K562 (cell line): Measurements from ENCODE around the gene GPT2. TPM values are rescaled to one million over a fixed set of nuclear protein-coding genes. Genes with fewer than 3 reads are reported as not detected.

Experiments used
- ATAC-seq: fragments of 200-7000 bp; cut with Tn5 transposase; 3 replicates; pipeline ENCODE4 v1.9.1; 2020; ENCODE audit warnings: moderate library complexity
- BruUV-seq: library from RNA; stranded (reverse); fragments of 400-500 nt; replicated peaks from 2 replicates; lab custom pipeline; 2021; lab: Mats Ljungman, UMichigan
- CTCF ChIA-PET: fragments of 300-600 bp; formaldehyde crosslinking; extraction: SDS; loops from one replicate; lab custom pipeline; 2021; ENCODE audit warnings: low intra/inter-chr PET ratio; lab: Yijun Ruan, JAX
- POLR2A ChIA-PET: fragments of 300-600, 350-650 bp; sonication (Branson Sonifier 250); formaldehyde crosslinking; extraction: SDS; loops from one replicate; lab custom pipeline; 2021; ENCODE audit warnings: antibody characterized with exemption, inconsistent platforms; lab: Yijun Ruan, JAX
- DNase-seq, 4 experiments: peaks; one replicate each; pipeline versions ENCODE4 v3.0.0 to v3.0.0-alpha.2; 2011 to 2018; ENCODE audit warnings: low spot score in 3 of 4, mixed read lengths in 3 of 4; ENCODE audit errors: extremely low read depth in 1 of 4
- FAIRE-seq: peaks from 2 replicates; lab custom pipeline; 2011; peaks lifted over from hg19 to GRCh38; lab: Jason Lieb, UNC
- H2AFZ ChIP-seq: 2 replicates; pipeline ENCODE4 v1.6.0; 2011; ENCODE audit warnings: low read depth, low read length, control low read depth, inconsistent platforms
- H3K27ac ChIP-seq: fragments of 200-600 bp; 3 replicates; pipeline ENCODE4 v1.8.0; 2011; ENCODE audit warnings: low read depth, mild to moderate bottlenecking, control low read depth, inconsistent platforms, low read length, moderate library complexity, mixed read lengths; ENCODE audit errors: extremely low read depth
- H3K27me3 ChIP-seq, 2 experiments: fragments of 300-600 bp in 1 of 2; 2 replicates in 1 of 2; 3 replicates in 1 of 2; pipeline versions ENCODE4 v1.6.0 to v1.8.0; 2011; ENCODE audit warnings: inconsistent platforms in 2 of 2, low read length in 2 of 2, mild to moderate bottlenecking in 1 of 2, mixed read lengths in 1 of 2, moderate library complexity in 1 of 2; ENCODE audit not compliant: control insufficient read depth in 2 of 2, insufficient read depth in 2 of 2
- H3K36me3 ChIP-seq: fragments of 300-600 bp; 3 replicates; pipeline ENCODE4 v1.8.0; 2011; ENCODE audit warnings: mild to moderate bottlenecking, low read length, inconsistent platforms; ENCODE audit not compliant: control insufficient read depth, insufficient read depth
- H3K4me1 ChIP-seq, 2 experiments: fragments of 200-600 bp in 1 of 2; replicated peaks in 1 of 2; 2 replicates in 1 of 2; 3 replicates in 1 of 2; pipeline versions ENCODE4 v1.5.1 to v1.8.0; 2011; ENCODE audit warnings: inconsistent platforms in 2 of 2, low read length in 2 of 2, mild to moderate bottlenecking in 1 of 2, mixed read lengths in 1 of 2, moderate library complexity in 1 of 2; ENCODE audit not compliant: control insufficient read depth in 2 of 2, insufficient read depth in 2 of 2
- H3K4me2 ChIP-seq: 2 replicates; pipeline ENCODE4 v1.6.1; 2011; ENCODE audit warnings: low read length, control low read depth, inconsistent platforms, mixed read lengths; ENCODE audit not compliant: insufficient read depth
- H3K4me3 ChIP-seq: fragments of 200-600 bp; sonication (generic), shearing (Covaris generic); 2 replicates; pipeline ENCODE4 v1.5.1; 2016; ENCODE audit warnings: control low read depth, inconsistent platforms
- H3K79me2 ChIP-seq: fragments of 200-600 bp; 3 replicates; pipeline ENCODE4 v1.8.0; 2011; ENCODE audit warnings: low read length, inconsistent platforms; ENCODE audit not compliant: control insufficient read depth, insufficient read depth
- H3K9ac ChIP-seq, 2 experiments: 2 replicates each; pipeline versions ENCODE4 v1.6.0 to v1.6.1; 2011; ENCODE audit warnings: low read depth in 2 of 2, low read length in 2 of 2, control low read depth in 1 of 2, inconsistent platforms in 1 of 2, mild to moderate bottlenecking in 1 of 2, mixed read lengths in 1 of 2; ENCODE audit not compliant: insufficient read depth in 1 of 2
- H3K9me1 ChIP-seq: one replicate; pipeline ENCODE4 v1.6.0; 2011; ENCODE audit warnings: inconsistent platforms, mild to moderate bottlenecking, low read length, moderate library complexity; ENCODE audit not compliant: control insufficient read depth, insufficient read depth
- H3K9me3 ChIP-seq: replicated peaks from 2 replicates; pipeline ENCODE4 v1.5.1; 2011; ENCODE audit warnings: low read depth, low read length, inconsistent platforms; ENCODE audit not compliant: control insufficient read depth, insufficient read depth
- H4K20me1 ChIP-seq: replicated peaks from 2 replicates; pipeline ENCODE4 v1.6.1; 2011; ENCODE audit warnings: low read length, inconsistent platforms, mixed read lengths; ENCODE audit not compliant: control insufficient read depth, insufficient read depth
- WGBS: fragments of 100-300 bp; shearing (Covaris generic); methylation state at CpG from one replicate; pipeline ENCODE4 v1.1.6; 2016; ENCODE audit warnings: low coverage, mixed read lengths; ENCODE audit not compliant: insufficient coverage; ENCODE audit errors: missing lambda C conversion rate; 5-methylcytosine and 5-hydroxymethylcytosine counted together
- in situ Hi-C: fragments of 300-500 bp; cut with MboI; formaldehyde crosslinking; loops from 4 replicates; pipeline ENCODE4 v1.15.0; 2018; ENCODE audit warnings: inconsistent platforms, mixed read lengths
- intact Hi-C: fragments of 100-400 bp; cut with micrococcal nuclease; formaldehyde crosslinking; loops from 2 replicates; pipeline ENCODE4 v1.14.2; 2022
- polyA plus RNA-seq, 8 experiments: library from polyadenylated mRNA; depleted of rRNA in 4 of 8; stranded (reverse) in 5 of 8; unstranded in 3 of 8; fragments of >200 nt; fragmentation: Nextera tagmentation in 2 of 8; fragmentation: Illumina TruSeq in 1 of 8; extraction: Ambion mirVana in 2 of 8; extraction: Trizol in 1 of 8; gene quantifications; 2 replicates each; pipeline versions ENCODE4 v1.2.1 to v1.2.3, GENCODE V29; 2011 to 2014; ENCODE audit warnings: inconsistent platforms in 1 of 8, missing spikeins in 1 of 8
- total RNA-seq, 7 experiments: library from RNA; depleted of rRNA in 6 of 7; stranded (reverse); fragments of >200 nt in 6 of 7; fragmentation: Illumina TruSeq in 2 of 7; extraction: Trizol in 2 of 7; gene quantifications; 2 replicates each; pipeline versions ENCODE4 v1.2.1 to v1.2.3, GENCODE V29; 2011 to 2021; ENCODE audit warnings: low replicate concordance in 1 of 7
- TF ChIP-seq, protein P1 (sequence below): sonication (generic); formaldehyde crosslinking; IDR thresholded peaks from 2 replicates; pipeline ENCODE4 v1.8.0; 2022; ENCODE audit warnings: mild to moderate bottlenecking, missing genetic modification reagents
- TF ChIP-seq, protein P2 (sequence below), 2 experiments: fragments of 450-650 bp in 1 of 2; sonication (generic) in 1 of 2; formaldehyde crosslinking in 1 of 2; IDR thresholded peaks in 1 of 2; conservative IDR thresholded peaks in 1 of 2; 2 replicates each; pipeline versions ENCODE4 v1.6.1 to v1.8.1; 2016 to 2023; ENCODE audit warnings: mild to moderate bottlenecking in 2 of 2, moderate library complexity in 2 of 2, inconsistent platforms in 1 of 2, missing genetic modification reagents in 1 of 2
- TF ChIP-seq, protein P3 (sequence below): sonication (generic); formaldehyde crosslinking; IDR thresholded peaks from 2 replicates; pipeline ENCODE4 v1.8.1; 2023; ENCODE audit warnings: mild to moderate bottlenecking, missing genetic modification reagents

GPT2 gene
- total and polyA plus RNA-seq, 9 of the 15 experiments (the other 6 are each of a cell fraction or from before 2014, with no cell fraction given), result 0.79 to 14.4 (median 5.8) TPM

DNA sequence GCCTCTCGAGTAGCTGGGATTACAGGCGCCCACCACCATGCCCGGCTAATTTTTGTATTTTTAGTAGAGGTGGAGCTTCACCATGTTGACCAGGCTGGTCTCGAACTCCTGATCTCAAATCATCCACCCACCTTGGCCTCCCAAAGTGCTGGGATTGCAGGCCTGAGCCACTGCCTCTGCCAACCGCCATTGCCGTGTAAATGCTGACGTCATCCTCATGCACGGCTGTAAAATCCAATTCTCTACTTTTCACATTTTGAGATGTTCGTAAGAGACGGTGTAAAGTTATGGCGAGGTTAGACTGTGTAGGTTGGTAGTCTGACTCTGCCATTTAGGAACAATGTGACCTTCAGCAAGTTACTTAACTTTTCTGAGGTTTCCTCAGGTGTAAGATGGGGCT is 91.0 kb downstream of the GPT2 start:
- TF ChIP-seq, protein P1, sequence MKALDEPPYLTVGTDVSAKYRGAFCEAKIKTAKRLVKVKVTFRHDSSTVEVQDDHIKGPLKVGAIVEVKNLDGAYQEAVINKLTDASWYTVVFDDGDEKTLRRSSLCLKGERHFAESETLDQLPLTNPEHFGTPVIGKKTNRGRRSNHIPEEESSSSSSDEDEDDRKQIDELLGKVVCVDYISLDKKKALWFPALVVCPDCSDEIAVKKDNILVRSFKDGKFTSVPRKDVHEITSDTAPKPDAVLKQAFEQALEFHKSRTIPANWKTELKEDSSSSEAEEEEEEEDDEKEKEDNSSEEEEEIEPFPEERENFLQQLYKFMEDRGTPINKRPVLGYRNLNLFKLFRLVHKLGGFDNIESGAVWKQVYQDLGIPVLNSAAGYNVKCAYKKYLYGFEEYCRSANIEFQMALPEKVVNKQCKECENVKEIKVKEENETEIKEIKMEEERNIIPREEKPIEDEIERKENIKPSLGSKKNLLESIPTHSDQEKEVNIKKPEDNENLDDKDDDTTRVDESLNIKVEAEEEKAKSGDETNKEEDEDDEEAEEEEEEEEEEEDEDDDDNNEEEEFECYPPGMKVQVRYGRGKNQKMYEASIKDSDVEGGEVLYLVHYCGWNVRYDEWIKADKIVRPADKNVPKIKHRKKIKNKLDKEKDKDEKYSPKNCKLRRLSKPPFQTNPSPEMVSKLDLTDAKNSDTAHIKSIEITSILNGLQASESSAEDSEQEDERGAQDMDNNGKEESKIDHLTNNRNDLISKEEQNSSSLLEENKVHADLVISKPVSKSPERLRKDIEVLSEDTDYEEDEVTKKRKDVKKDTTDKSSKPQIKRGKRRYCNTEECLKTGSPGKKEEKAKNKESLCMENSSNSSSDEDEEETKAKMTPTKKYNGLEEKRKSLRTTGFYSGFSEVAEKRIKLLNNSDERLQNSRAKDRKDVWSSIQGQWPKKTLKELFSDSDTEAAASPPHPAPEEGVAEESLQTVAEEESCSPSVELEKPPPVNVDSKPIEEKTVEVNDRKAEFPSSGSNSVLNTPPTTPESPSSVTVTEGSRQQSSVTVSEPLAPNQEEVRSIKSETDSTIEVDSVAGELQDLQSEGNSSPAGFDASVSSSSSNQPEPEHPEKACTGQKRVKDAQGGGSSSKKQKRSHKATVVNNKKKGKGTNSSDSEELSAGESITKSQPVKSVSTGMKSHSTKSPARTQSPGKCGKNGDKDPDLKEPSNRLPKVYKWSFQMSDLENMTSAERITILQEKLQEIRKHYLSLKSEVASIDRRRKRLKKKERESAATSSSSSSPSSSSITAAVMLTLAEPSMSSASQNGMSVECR (CRISPR knock-in tag), result no peak
- TF ChIP-seq, protein P2, sequence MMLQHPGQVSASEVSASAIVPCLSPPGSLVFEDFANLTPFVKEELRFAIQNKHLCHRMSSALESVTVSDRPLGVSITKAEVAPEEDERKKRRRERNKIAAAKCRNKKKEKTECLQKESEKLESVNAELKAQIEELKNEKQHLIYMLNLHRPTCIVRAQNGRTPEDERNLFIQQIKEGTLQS (IDR thresholded peaks at IDR 0.05), result peak; percentile 69
- TF ChIP-seq, protein P2 (CRISPR knock-in tag; conservative IDR thresholded peaks at IDR 0.05), result no peak
- TF ChIP-seq, protein P3, sequence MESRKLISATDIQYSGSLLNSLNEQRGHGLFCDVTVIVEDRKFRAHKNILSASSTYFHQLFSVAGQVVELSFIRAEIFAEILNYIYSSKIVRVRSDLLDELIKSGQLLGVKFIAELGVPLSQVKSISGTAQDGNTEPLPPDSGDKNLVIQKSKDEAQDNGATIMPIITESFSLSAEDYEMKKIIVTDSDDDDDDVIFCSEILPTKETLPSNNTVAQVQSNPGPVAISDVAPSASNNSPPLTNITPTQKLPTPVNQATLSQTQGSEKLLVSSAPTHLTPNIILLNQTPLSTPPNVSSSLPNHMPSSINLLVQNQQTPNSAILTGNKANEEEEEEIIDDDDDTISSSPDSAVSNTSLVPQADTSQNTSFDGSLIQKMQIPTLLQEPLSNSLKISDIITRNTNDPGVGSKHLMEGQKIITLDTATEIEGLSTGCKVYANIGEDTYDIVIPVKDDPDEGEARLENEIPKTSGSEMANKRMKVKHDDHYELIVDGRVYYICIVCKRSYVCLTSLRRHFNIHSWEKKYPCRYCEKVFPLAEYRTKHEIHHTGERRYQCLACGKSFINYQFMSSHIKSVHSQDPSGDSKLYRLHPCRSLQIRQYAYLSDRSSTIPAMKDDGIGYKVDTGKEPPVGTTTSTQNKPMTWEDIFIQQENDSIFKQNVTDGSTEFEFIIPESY (CRISPR knock-in tag), result 0 out of 2 replicates have a peak, but pooled peaks have one; percentile 42
- intact Hi-C loops (no loop called here), in situ Hi-C loops (no loop called here)
- no peak overlapping the region for H3K9ac ChIP-seq
- ChIA-PET POLR2A (interaction anchor here (1.6 kb wide), 1 partner anchor 9 kb away, joined by 5 read pairs; no protein-coding TSS in a partner anchor), CTCF (no interaction called here)
- peaks cover 11% of the 10 kb centered on the region for H4K20me1 ChIP-seq
- ATAC-seq, result no peak
- no peak overlapping the region for H3K4me3 ChIP-seq
- no peak overlapping the region for H3K27ac ChIP-seq
- peaks cover 19% of the 10 kb centered on the region for H3K36me3 ChIP-seq
- FAIRE-seq, result no peak
- H3K79me2 ChIP-seq, result peaks cover 36% of the 10 kb centered on the region
- H3K9me3 ChIP-seq, result no peaks in the 10 kb centered on the region
- no peaks in the 10 kb centered on the region for H3K27me3 ChIP-seq
- H3K4me2 ChIP-seq, result no peak overlapping the region
- WGBS, result 88% methylated on average over 11 of the region's 11 CpGs
- peaks cover 13% of the 10 kb centered on the region in 2 experiments; a peak in 4 of 5 replicates for H3K4me1 ChIP-seq
- DNase-seq, result no peak
- BruUV-seq, result no TSS peak
- H2AFZ ChIP-seq, result no peak overlapping the region
- no peaks in the 10 kb centered on the region for H3K9me1 ChIP-seq
